ENCODE results near the gene GLB1L2. TPM values are rescaled to one million over a fixed set of nuclear protein-coding genes. Genes with fewer than 3 reads are reported as not detected.
A peak's percentile ranks its signal among the peaks of the same experiment; 100 is the strongest.
"Not testable (repeated sequence)": the region's sequence is repeated elsewhere in the genome, so short reads cannot be mapped to it uniquely, and the experiment has no call there.

The GLB1L2 gene
- total RNA-seq, 5 donors from 2014 or later (not counting 1 experiment from before 2014, with no cell fraction given): 1.4 to 3.6 (median 2.3) TPM

DNA sequence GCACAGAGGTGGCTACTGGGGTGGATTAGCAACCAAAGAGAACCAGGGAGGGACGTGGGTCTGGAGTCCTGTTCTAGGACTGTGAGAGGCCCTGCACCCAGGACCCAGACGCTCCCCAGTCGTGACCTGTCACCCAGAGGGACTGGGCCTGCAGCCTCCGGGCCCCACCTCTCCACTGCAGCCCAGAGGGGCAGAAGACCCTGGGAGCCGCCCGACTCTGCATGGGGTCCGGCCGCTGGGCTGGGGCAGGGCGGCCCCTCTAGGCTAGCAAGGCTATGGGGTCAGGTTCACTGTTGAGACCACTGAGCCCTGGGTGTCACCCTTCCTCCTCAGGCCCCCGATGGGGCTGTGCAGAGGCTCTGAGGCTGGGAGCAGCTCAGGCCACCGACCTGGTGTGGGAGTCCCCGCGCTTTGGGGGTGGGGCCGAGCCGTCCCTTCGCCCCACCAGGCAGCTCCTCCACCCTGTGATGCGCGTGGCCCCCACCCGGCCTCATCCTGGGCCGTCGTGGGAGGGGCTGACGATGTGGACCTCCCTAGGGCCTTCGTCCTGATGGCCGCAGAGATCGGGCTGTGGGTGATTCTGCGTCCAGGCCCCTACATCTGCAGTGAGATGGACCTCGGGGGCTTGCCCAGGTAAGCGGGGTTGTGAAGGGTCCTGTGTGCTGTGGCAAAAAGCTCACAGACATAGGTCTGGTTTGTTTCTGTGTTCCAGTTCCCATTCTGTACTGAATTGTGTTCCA is 12.9 kb downstream of the GLB1L2 start:
- H3K27ac ChIP-seq (ENCODE audit: low read length); H3K27ac Mint-ChIP-seq; POLR2A ChIA-PET; H3K4me3 ChIP-seq (ENCODE audit: control insufficient read depth in 1 of 2, extremely low read depth in 1 of 2, low read length in 1 of 2); H3K9me3 ChIP-seq; H3K4me3 Mint-ChIP-seq; ATAC-seq (replicated peaks in 1 of 4); H3K27me3 ChIP-seq (replicated peaks in 1 of 2; ENCODE audit: control insufficient read depth in 2 of 2, extremely low read depth in 1 of 2, insufficient read depth in 2 of 2, low read length in 1 of 2); H3K9me3 Mint-ChIP-seq; H3K36me3 Mint-ChIP-seq; H3K36me3 ChIP-seq (ENCODE audit: control insufficient read depth in 2 of 2, extremely low read depth in 1 of 2, insufficient read depth in 1 of 2, low read length in 1 of 2); CTCF ChIA-PET; H3K27me3 Mint-ChIP-seq: not testable (repeated sequence)
- peaks cover 0 to 22% of the 10 kb centered on the region in 2 experiments for H3K4me1 ChIP-seq (ENCODE audit: control insufficient read depth in 1 of 2, extremely low read depth in 1 of 2, insufficient read depth in 2 of 2, low read length in 2 of 2)
- DNase-seq: peak in 2 of 35 experiments; percentile 2 to 22
- H3K4me1 Mint-ChIP-seq: peaks cover 9 to 11% (median 10%) of the 10 kb centered on the region in 3 donors
- WGBS (ENCODE audit: insufficient coverage): 92% methylated on average over 14 of the region's 28 CpGs

DNA sequence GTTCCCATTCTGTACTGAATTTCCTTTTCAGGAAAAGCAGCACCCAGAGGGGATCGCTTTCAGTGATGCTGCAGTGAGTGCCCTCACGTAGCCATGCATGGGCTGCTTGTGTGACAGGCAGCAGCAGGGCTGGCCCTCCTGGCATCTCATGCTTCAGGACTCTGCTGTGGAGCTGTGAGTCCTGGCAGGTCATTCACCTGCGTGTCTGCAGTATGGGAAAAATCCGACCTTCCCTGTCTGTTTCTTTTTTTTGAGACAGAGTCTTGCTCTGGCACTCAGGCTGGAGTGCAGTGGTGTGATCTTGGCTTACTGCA is 13.4 kb downstream of the GLB1L2 start:
- no peak overlapping the region for H3K4me3 ChIP-seq (ENCODE audit: control insufficient read depth in 1 of 2, extremely low read depth in 1 of 2, low read length in 1 of 2)
- Mint-ChIP-seq H3K4me3 (no peak overlapping the region), H3K4me1 (peaks cover 12 to 14% (median 14%) of the 10 kb centered on the region in 3 donors), H3K9me3 (no peaks in the 10 kb centered on the region), H3K27ac (no peak overlapping the region), H3K36me3 (no peaks in the 10 kb centered on the region), H3K27me3 (no peaks in the 10 kb centered on the region)
- H3K36me3 ChIP-seq (ENCODE audit: control insufficient read depth in 2 of 2, extremely low read depth in 1 of 2, insufficient read depth in 1 of 2, low read length in 1 of 2): no peaks in the 10 kb centered on the region
- DNase-seq: no peak
- ChIA-PET POLR2A (no interaction called here), CTCF (no interaction called here)
- 76% methylated on average over 3 of the region's 4 CpGs for WGBS (ENCODE audit: insufficient coverage)
- no peaks in the 10 kb centered on the region for H3K9me3 ChIP-seq
- no peak overlapping the region for H3K27ac ChIP-seq (ENCODE audit: low read length)
- no peak for ATAC-seq (replicated peaks in 1 of 4)
- peaks cover 0 to 27% of the 10 kb centered on the region in 2 experiments for H3K4me1 ChIP-seq (ENCODE audit: control insufficient read depth in 1 of 2, extremely low read depth in 1 of 2, insufficient read depth in 2 of 2, low read length in 2 of 2)
- no peaks in the 10 kb centered on the region for H3K27me3 ChIP-seq (replicated peaks in 1 of 2; ENCODE audit: control insufficient read depth in 2 of 2, extremely low read depth in 1 of 2, insufficient read depth in 2 of 2, low read length in 1 of 2)

DNA sequence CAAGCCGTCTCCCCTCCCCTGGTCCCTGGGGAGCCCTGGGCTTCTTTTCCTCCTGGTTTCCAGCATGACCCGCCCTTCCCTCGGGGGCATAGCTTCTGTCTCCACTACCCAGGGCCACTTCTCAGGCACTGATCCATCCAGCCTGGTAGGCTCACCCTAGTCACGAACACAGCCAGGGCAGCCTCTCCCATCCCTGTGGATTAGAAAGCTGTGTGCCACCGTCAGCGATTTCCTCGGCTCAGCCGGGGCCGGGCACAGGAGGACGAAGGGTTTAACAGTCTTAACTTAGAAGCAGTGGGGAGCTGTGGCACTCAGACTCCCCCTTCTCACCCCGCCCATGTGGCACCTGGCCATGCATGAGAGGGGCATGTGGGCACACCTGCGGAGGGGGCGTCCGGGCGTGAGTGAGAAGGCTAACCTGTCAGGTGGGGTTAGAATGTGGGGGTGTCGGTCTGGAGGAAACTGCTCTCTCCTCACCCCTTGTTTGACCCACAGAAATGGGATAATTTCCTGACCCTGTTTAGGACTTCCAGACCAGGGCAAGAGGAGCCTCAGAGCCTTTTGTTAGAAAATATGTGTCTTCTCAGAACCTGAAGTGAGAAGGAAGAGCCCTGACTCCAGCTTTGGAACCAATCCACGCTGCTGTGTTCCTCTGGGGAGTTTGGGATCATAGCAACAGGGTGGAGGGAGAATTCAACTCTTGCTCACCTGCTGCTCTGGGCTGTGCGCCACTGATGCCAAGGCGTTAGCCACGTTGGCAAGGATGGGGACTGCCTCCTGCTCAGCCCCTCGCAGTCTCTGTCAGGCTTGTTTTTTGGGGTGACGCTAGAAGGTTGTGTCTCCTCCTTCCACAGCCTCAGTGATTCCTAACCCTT is 14.6 kb downstream of the GLB1L2 start:
- DNase-seq: peak in 1 of 35 experiments; percentile 18
- H3K36me3 Mint-ChIP-seq: no peaks in the 10 kb centered on the region
- Histone ChIP-seq H3K27me3 (replicated peaks in 1 of 2; ENCODE audit: control insufficient read depth in 2 of 2, extremely low read depth in 1 of 2, insufficient read depth in 2 of 2, low read length in 1 of 2) (no peaks in the 10 kb centered on the region), H3K27ac (ENCODE audit: low read length) (no peak overlapping the region), H3K9me3 (no peaks in the 10 kb centered on the region), H3K4me3 (ENCODE audit: control insufficient read depth in 1 of 2, extremely low read depth in 1 of 2, low read length in 1 of 2) (no peak overlapping the region), H3K4me1 (ENCODE audit: control insufficient read depth in 1 of 2, extremely low read depth in 1 of 2, insufficient read depth in 2 of 2, low read length in 2 of 2) (peaks cover 0 to 30% of the 10 kb centered on the region in 2 experiments), H3K36me3 (ENCODE audit: control insufficient read depth in 2 of 2, extremely low read depth in 1 of 2, insufficient read depth in 1 of 2, low read length in 1 of 2) (no peaks in the 10 kb centered on the region)
- no peak overlapping the region for H3K27ac Mint-ChIP-seq
- WGBS (ENCODE audit: insufficient coverage): 89% methylated on average over 11 of the region's 22 CpGs
- no peaks in the 10 kb centered on the region for H3K9me3 Mint-ChIP-seq
- no peak for ATAC-seq (replicated peaks in 1 of 4)
- POLR2A ChIA-PET: no interaction called here
- H3K4me1 Mint-ChIP-seq: peaks cover 12 to 24% (median 20%) of the 10 kb centered on the region in 3 donors
- H3K4me3 Mint-ChIP-seq: no peak overlapping the region
- no peaks in the 10 kb centered on the region for H3K27me3 Mint-ChIP-seq
- CTCF ChIA-PET: no interaction called here

DNA sequence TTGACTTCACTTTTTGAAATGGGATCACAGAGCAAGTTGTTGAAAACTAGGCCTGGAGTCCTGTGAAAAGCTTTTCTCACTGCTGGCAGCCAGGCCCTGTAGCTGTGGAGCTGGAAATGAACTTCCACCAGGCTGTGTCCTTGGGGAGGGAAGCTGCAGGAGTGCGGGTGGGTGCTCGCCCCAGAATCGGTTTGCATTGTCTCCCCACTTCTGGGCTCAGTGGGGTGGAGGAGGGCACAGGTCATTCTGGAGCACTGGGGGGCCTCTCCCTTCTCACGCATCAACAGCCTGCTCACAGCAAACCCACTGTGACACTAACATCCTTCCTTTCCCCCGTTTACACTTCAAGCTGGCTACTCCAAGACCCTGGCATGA is 15.2 kb downstream of the GLB1L2 start:
- no peaks in the 10 kb centered on the region for H3K9me3 ChIP-seq
- no peak overlapping the region for H3K27ac ChIP-seq (ENCODE audit: low read length)
- ChIA-PET POLR2A (no interaction called here), CTCF (no interaction called here)
- DNase-seq (peak in 1 of 35 experiments; percentile 12), ATAC-seq (replicated peaks in 1 of 4) (no peak)
- Mint-ChIP-seq H3K36me3 (no peaks in the 10 kb centered on the region), H3K27ac (peak overlapping the region in 1 of 2 donors; percentile 50), H3K4me3 (no peak overlapping the region), H3K4me1 (peaks cover 12 to 24% (median 20%) of the 10 kb centered on the region in 3 donors), H3K27me3 (no peaks in the 10 kb centered on the region), H3K9me3 (no peaks in the 10 kb centered on the region)
- no peaks in the 10 kb centered on the region for H3K27me3 ChIP-seq (replicated peaks in 1 of 2; ENCODE audit: control insufficient read depth in 2 of 2, extremely low read depth in 1 of 2, insufficient read depth in 2 of 2, low read length in 1 of 2)
- H3K4me1 ChIP-seq (ENCODE audit: control insufficient read depth in 1 of 2, extremely low read depth in 1 of 2, insufficient read depth in 2 of 2, low read length in 2 of 2): peaks cover 0 to 30% of the 10 kb centered on the region in 2 experiments
- WGBS (ENCODE audit: insufficient coverage): 68% methylated on average over 2 of the region's 5 CpGs
- no peak overlapping the region for H3K4me3 ChIP-seq (ENCODE audit: control insufficient read depth in 1 of 2, extremely low read depth in 1 of 2, low read length in 1 of 2)
- H3K36me3 ChIP-seq (ENCODE audit: control insufficient read depth in 2 of 2, extremely low read depth in 1 of 2, insufficient read depth in 1 of 2, low read length in 1 of 2): no peaks in the 10 kb centered on the region

DNA sequence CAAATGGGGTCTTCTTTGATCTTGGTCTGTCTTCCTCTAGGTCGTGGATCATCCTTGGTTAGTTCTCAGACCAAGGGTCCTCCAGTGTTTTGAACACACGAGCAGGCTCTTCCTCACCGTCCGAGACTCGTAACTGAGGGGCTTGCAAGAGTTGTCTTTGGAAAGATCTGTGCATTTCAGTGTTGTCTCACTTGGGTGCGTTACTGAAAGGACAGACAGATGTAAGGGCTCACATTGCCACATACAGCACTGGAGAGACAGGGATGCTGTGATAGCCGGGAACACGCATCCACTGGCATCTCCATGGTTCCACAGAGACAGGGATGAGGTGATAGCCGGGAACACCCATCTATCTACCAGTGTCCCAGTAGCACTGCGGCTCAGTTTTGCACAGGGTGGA is 15.7 kb downstream of the GLB1L2 start:
- H3K36me3 Mint-ChIP-seq: no peaks in the 10 kb centered on the region
- H3K4me3 ChIP-seq (ENCODE audit: control insufficient read depth in 1 of 2, extremely low read depth in 1 of 2, low read length in 1 of 2): no peak overlapping the region
- H3K4me1 ChIP-seq (ENCODE audit: control insufficient read depth in 1 of 2, extremely low read depth in 1 of 2, insufficient read depth in 2 of 2, low read length in 2 of 2): peaks cover 0 to 30% of the 10 kb centered on the region in 2 experiments
- no peaks in the 10 kb centered on the region for H3K27me3 ChIP-seq (replicated peaks in 1 of 2; ENCODE audit: control insufficient read depth in 2 of 2, extremely low read depth in 1 of 2, insufficient read depth in 2 of 2, low read length in 1 of 2)
- POLR2A ChIA-PET: no interaction called here
- no peak overlapping the region for H3K27ac ChIP-seq (ENCODE audit: low read length)
- no peaks in the 10 kb centered on the region for H3K27me3 Mint-ChIP-seq
- whole genome bisulfite sequencing (ENCODE audit: insufficient coverage): 87% methylated on average over 8 of the region's 10 CpGs
- peak in 1 of 35 experiments; percentile 2 for DNase-seq
- H3K36me3 ChIP-seq (ENCODE audit: control insufficient read depth in 2 of 2, extremely low read depth in 1 of 2, insufficient read depth in 1 of 2, low read length in 1 of 2): no peaks in the 10 kb centered on the region
- no peak overlapping the region for H3K4me3 Mint-ChIP-seq
- CTCF ChIA-PET: no interaction called here
- peak overlapping the region in 1 of 2 donors; percentile 50 for H3K27ac Mint-ChIP-seq
- peaks cover 12 to 24% (median 20%) of the 10 kb centered on the region in 3 donors for H3K4me1 Mint-ChIP-seq
- no peak for ATAC-seq (replicated peaks in 1 of 4)
- H3K9me3 ChIP-seq: no peaks in the 10 kb centered on the region
- no peaks in the 10 kb centered on the region for H3K9me3 Mint-ChIP-seq

DNA sequence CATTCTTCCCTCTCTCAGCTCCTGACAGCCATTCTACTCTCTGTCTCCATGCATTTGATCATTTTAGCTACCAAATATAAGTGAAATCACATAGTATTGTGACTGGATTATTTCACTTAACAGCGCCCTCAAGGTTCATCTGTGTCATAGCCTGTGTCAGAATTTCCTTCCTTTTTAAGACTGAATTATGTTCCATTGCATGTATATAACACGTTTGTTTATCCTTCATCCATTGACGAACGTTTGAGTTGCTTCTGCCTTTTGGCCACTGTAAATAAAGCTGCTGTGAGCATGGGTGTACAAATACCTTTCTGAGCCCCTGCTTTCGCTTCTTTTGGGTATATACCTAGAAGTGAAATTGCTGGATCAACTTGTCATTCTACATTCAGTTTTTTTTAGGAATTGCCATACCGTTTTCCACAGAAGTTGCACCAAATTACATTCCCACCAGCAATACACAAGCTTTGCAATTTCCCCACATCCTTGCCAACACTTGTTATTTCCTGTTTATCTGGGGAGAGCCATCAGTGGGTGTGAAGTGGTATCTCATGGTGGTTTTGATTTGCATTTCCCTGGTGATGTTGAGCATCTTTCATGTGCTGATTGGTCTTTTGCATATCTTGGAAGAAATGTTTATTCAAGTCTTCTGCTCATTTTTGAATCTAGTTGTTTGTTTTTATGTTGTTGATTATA is 17.5 kb downstream of the GLB1L2 start:
- Histone ChIP-seq H3K4me3 (ENCODE audit: control insufficient read depth in 1 of 2, extremely low read depth in 1 of 2, low read length in 1 of 2) (no peak overlapping the region), H3K4me1 (ENCODE audit: control insufficient read depth in 1 of 2, extremely low read depth in 1 of 2, insufficient read depth in 2 of 2, low read length in 2 of 2) (peaks cover 0 to 30% of the 10 kb centered on the region in 2 experiments), H3K27ac (ENCODE audit: low read length) (peak overlapping the region; percentile 80), H3K9me3 (no peaks in the 10 kb centered on the region), H3K36me3 (ENCODE audit: control insufficient read depth in 2 of 2, extremely low read depth in 1 of 2, insufficient read depth in 1 of 2, low read length in 1 of 2) (no peaks in the 10 kb centered on the region), H3K27me3 (replicated peaks in 1 of 2; ENCODE audit: control insufficient read depth in 2 of 2, extremely low read depth in 1 of 2, insufficient read depth in 2 of 2, low read length in 1 of 2) (no peaks in the 10 kb centered on the region)
- H3K27me3 Mint-ChIP-seq: no peaks in the 10 kb centered on the region
- peaks cover 12 to 24% (median 20%) of the 10 kb centered on the region in 3 donors for H3K4me1 Mint-ChIP-seq
- POLR2A ChIA-PET: interaction anchor here in 1 of 2 donors (0.7 kb wide), 1 partner anchor 169 kb away, joined by 3 read pairs; no protein-coding TSS in a partner anchor
- H3K9me3 Mint-ChIP-seq: peaks cover 0 to 2% (median 0%) of the 10 kb centered on the region in 3 donors
- peak overlapping the region; percentile 79 to 80 for H3K27ac Mint-ChIP-seq
- no peaks in the 10 kb centered on the region for H3K36me3 Mint-ChIP-seq
- DNase-seq (peak in 6 of 35 experiments; percentile 10 to 67 (median 25)), ATAC-seq (replicated peaks in 1 of 4) (peak in 2 of 4 experiments; percentile 40 to 70)
- WGBS (ENCODE audit: insufficient coverage): no CpG with 5 or more reads among the region's 6 CpGs
- no peak overlapping the region for H3K4me3 Mint-ChIP-seq
- CTCF ChIA-PET: interaction anchor here in 1 of 2 donors (0.8 kb wide), 1 partner anchor 15 kb away, joined by 3 read pairs; no protein-coding TSS in a partner anchor

Data from T-cell (primary cell).